T-helper 17 cell (primary cell): ENCODE measurements around the gene RALGAPA2. TPM values are rescaled to one million over a fixed set of nuclear protein-coding genes. Genes with fewer than 3 reads are reported as not detected.

Source experiments
- ATAC-seq: fragments of 150-1000 bp; cut with Tn5 transposase; 2 replicates; pipeline ENCODE4 v1.10.0; 2021; ENCODE audit warnings: mild to moderate bottlenecking, moderate library complexity
- DNase-seq, 3 donors: peaks; one replicate each; pipeline versions ENCODE4 v3.0.0 to v3.0.0-alpha.2; 2020 to 2021
- H3K9me3 ChIP-seq: one replicate; pipeline ENCODE4 v1.7.0; 2013; ENCODE audit warnings: low read length, mild to moderate bottlenecking; ENCODE audit not compliant: control insufficient read depth, poor library complexity, severe bottlenecking
- H3K27ac Mint-ChIP-seq: one replicate; pipeline ENCODE4 v1.8.0; 2022; ENCODE audit warnings: mild to moderate bottlenecking, moderate library complexity, mixed read lengths
- H3K27me3 Mint-ChIP-seq: one replicate; pipeline ENCODE4 v1.8.0; 2022; ENCODE audit warnings: mixed read lengths
- H3K36me3 Mint-ChIP-seq: one replicate; pipeline ENCODE4 v1.8.0; 2022; ENCODE audit warnings: low read depth, mixed read lengths
- H3K4me1 Mint-ChIP-seq: one replicate; pipeline ENCODE4 v1.8.0; 2022; ENCODE audit warnings: mild to moderate bottlenecking, mixed read lengths
- H3K4me3 Mint-ChIP-seq: one replicate; pipeline ENCODE4 v1.8.0; 2022; ENCODE audit warnings: mild to moderate bottlenecking, moderate library complexity, mixed read lengths
- total RNA-seq, 4 donors: library from RNA in 2 of 4; stranded (reverse) in 2 of 4; gene quantifications; one replicate each; pipeline ENCODE4 v1.2.3 and lab custom pipeline; 2022 to 2026

RALGAPA2 gene
- total RNA-seq, 2 donors from 2014 or later = 27.8 to 29.5 TPM

DNA sequence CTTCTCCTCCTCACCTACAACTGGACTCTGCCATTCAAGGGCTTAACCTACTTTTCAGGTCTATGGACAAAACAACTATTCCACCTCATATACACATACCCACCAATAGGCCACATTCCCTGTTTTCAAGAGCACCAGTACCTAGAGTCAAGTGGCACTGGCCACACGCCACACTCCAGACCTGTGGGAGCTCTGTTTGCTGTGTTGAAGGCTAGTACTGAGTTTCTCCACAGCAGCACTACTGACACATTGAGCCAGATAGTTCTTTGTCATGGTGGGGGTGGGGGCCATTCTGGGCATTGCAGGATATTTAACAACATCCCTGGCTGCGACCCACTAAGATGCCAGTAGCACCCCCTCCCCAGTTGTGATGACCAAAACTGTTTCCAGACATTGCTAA is 84.1 kb downstream of the RALGAPA2 start:
- peaks cover 10% of the 10 kb centered on the region for H3K4me1 Mint-ChIP-seq
- no peaks in the 10 kb centered on the region for H3K27me3 Mint-ChIP-seq
- H3K4me3 Mint-ChIP-seq = no peak overlapping the region
- DNase-seq = no peak
- no peaks in the 10 kb centered on the region for H3K9me3 ChIP-seq
- ATAC-seq = no peak
- H3K36me3 Mint-ChIP-seq = peaks cover 31% of the 10 kb centered on the region
- no peak overlapping the region for H3K27ac Mint-ChIP-seq

DNA sequence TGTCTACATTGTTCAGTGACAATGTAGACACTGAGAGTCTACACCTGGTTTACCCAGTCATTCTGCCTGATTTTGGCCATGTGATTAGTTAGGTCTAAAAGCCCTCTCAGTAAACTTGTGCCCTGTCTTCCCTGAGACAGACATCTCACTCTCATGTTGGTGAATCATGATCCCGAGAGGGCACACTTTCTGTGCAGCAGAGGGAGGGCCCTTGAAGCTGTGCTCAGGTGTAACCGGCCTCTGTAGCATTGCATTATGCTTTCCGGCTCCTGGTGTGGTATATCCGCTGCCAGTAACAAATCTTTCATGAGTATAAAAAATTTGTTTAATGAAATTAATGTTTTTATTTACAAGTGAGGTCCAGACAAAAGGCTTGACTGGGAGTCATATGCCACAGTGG is 85.0 kb downstream of the RALGAPA2 start:
- ATAC-seq (no peak), DNase-seq (no peak)
- Mint-ChIP-seq H3K4me3 (no peak overlapping the region), H3K36me3 (peaks cover 29% of the 10 kb centered on the region), H3K4me1 (peaks cover 10% of the 10 kb centered on the region), H3K27me3 (no peaks in the 10 kb centered on the region), H3K27ac (peak overlapping the region; percentile 6)
- no peaks in the 10 kb centered on the region for H3K9me3 ChIP-seq

DNA sequence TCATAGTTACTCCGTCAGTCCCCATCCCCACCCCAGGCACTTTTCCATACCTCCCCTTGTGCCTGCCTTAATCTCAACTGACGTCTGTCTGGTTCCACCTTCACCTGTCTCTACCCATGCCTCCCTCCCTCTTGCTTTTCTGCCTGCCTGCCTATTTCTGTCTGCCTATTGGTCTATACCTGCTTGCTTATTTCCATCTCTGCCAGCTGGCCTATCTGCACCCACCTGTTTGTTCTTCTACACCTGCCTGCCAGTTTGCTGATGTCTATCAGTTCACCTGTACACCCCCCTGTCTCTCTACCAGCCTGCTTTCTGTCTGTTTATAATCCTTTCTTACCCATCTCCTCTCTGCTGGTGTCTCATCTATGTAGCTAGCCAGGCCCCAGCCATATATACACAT is 87.5 kb downstream of the RALGAPA2 start:
- Mint-ChIP-seq H3K4me1 (peaks cover 8% of the 10 kb centered on the region), H3K4me3 (no peak overlapping the region), H3K27ac (no peak overlapping the region), H3K27me3 (no peaks in the 10 kb centered on the region), H3K36me3 (peaks cover 29% of the 10 kb centered on the region)
- no peaks in the 10 kb centered on the region for H3K9me3 ChIP-seq
- ATAC-seq (no peak), DNase-seq (no peak)

GRCh38 chr20:20621195-20621594 is 91.2 kb downstream of the RALGAPA2 start:
- Mint-ChIP-seq H3K4me1 (peaks cover 3% of the 10 kb centered on the region), H3K4me3 (no peak overlapping the region), H3K36me3 (peaks cover 11% of the 10 kb centered on the region), H3K27ac (no peak overlapping the region), H3K27me3 (no peaks in the 10 kb centered on the region)
- DNase-seq = no peak
- ATAC-seq = no peak
- no peaks in the 10 kb centered on the region for H3K9me3 ChIP-seq

DNA sequence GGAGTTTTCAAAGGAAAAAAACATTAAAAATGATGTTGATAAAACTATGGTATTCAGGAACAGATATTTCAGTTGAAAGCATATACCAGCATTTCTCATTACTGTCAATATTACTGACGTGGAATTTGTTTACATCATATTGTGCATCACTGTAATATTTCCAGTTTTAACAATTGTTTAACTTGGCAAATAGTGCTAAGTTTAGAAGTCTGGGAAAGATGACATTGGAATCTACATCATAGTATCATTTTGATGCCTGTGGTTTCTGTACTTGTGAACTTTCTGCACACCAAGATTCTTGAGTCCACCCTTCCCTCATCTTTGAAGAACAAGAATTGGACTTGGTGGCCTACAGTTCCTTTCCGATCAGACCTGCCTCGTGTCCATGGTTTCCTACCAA is 98.1 kb downstream of the RALGAPA2 start:
- no peaks in the 10 kb centered on the region for H3K27me3 Mint-ChIP-seq
- ATAC-seq (no peak), DNase-seq (no peak)
- H3K27ac Mint-ChIP-seq = peak overlapping the region; percentile 62
- peaks cover 7% of the 10 kb centered on the region for H3K4me1 Mint-ChIP-seq
- H3K36me3 Mint-ChIP-seq = peaks cover 18% of the 10 kb centered on the region
- H3K4me3 Mint-ChIP-seq = no peak overlapping the region
- H3K9me3 ChIP-seq = no peaks in the 10 kb centered on the region

DNA sequence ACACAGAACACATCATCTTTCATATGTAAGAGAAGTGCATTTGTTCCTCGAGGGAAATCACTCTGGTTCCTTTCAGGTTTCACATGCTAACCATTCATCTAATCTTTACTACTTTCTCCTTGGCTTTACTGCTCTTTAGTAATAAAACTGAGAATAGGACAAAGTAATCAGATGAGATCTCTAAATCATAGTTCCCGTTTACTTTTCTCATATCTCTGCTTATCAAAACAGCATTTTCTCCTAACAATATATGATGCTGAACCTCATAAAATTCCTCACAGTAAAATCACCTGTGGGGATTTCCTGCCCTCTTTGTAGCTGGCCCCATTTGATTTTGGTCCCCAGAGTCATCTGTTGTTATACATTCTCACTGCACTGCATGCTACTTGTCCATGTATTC is 100.2 kb downstream of the RALGAPA2 start:
- H3K27ac Mint-ChIP-seq = no peak overlapping the region
- H3K27me3 Mint-ChIP-seq = no peaks in the 10 kb centered on the region
- DNase-seq = no peak
- H3K4me3 Mint-ChIP-seq = no peak overlapping the region
- H3K9me3 ChIP-seq = no peaks in the 10 kb centered on the region
- H3K4me1 Mint-ChIP-seq = peaks cover 9% of the 10 kb centered on the region
- peaks cover 18% of the 10 kb centered on the region for H3K36me3 Mint-ChIP-seq
- no peak for ATAC-seq

DNA sequence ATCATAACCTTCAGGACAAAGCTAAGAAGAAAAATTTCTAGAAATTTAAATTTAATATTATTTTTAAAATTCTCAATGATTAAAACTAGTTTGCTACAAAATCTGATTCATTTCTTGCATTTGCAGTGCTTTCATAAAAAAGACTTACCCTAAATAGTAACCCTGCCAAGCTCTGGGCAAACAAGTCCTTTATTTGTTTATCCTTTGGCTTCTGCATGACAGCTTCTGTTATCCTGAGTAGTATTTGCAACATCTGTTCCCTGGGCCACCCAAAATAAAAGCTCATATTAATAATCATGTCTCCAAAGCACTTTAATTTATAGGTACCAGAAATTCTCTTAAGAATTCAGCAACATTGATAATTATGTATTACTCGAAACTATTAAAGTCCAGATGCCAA is 101.3 kb downstream of the RALGAPA2 start:
- peaks cover 11% of the 10 kb centered on the region for H3K4me1 Mint-ChIP-seq
- no peak overlapping the region for H3K4me3 Mint-ChIP-seq
- DNase-seq (no peak), ATAC-seq (no peak)
- H3K27me3 Mint-ChIP-seq = no peaks in the 10 kb centered on the region
- H3K36me3 Mint-ChIP-seq = peaks cover 18% of the 10 kb centered on the region
- no peak overlapping the region for H3K27ac Mint-ChIP-seq
- no peaks in the 10 kb centered on the region for H3K9me3 ChIP-seq

DNA sequence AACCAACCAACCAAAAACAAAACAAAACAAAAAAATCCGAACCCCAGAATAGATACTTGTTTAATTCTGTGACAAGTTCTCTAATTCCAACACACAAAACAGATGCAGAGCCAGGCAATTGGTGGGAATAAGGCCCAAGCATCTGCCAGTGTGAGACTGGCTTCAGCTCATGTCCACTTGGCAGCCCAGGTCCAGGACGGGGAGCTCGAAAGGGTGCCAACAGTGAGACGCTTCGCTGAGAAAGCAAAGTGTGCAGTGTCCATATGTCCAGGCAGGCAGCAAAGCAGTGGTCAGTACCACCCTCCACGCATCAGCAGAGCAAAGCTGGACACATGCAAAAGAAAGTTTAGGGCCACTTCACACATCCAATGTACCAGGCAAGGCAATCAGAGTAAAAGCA is 102.9 kb downstream of the RALGAPA2 start:
- no peaks in the 10 kb centered on the region for H3K27me3 Mint-ChIP-seq
- DNase-seq (no peak), ATAC-seq (no peak)
- H3K9me3 ChIP-seq = no peaks in the 10 kb centered on the region
- peaks cover 23% of the 10 kb centered on the region for H3K36me3 Mint-ChIP-seq
- H3K4me3 Mint-ChIP-seq = no peak overlapping the region
- H3K27ac Mint-ChIP-seq = no peak overlapping the region
- peaks cover 12% of the 10 kb centered on the region for H3K4me1 Mint-ChIP-seq

GRCh38 chr20:20608641-20609040 is 103.8 kb downstream of the RALGAPA2 start:
- ATAC-seq = no peak
- peaks cover 15% of the 10 kb centered on the region for H3K4me1 Mint-ChIP-seq
- DNase-seq = no peak
- H3K4me3 Mint-ChIP-seq = no peak overlapping the region
- no peak overlapping the region for H3K27ac Mint-ChIP-seq
- peaks cover 22% of the 10 kb centered on the region for H3K36me3 Mint-ChIP-seq
- H3K27me3 Mint-ChIP-seq = no peaks in the 10 kb centered on the region
- H3K9me3 ChIP-seq = no peaks in the 10 kb centered on the region

GRCh38 chr20:20608041-20608440 is 104.4 kb downstream of the RALGAPA2 start:
- DNase-seq = no peak
- ATAC-seq = no peak
- Mint-ChIP-seq H3K36me3 (peaks cover 19% of the 10 kb centered on the region), H3K4me1 (peaks cover 13% of the 10 kb centered on the region), H3K4me3 (no peak overlapping the region), H3K27me3 (no peaks in the 10 kb centered on the region), H3K27ac (no peak overlapping the region)
- H3K9me3 ChIP-seq = no peaks in the 10 kb centered on the region

- DNase-seq = no peak
- Mint-ChIP-seq H3K27me3 (no peaks in the 10 kb centered on the region), H3K4me1 (peaks cover 13% of the 10 kb centered on the region), H3K27ac (no peak overlapping the region), H3K4me3 (no peak overlapping the region), H3K36me3 (peaks cover 19% of the 10 kb centered on the region)
- no peak for ATAC-seq
- no peaks in the 10 kb centered on the region for H3K9me3 ChIP-seq
Measured at GRCh38 chr20:20606881-20607280, 105.6 kb downstream of the RALGAPA2 start.

- Mint-ChIP-seq H3K36me3 (peaks cover 17% of the 10 kb centered on the region), H3K27me3 (no peaks in the 10 kb centered on the region), H3K4me1 (peaks cover 10% of the 10 kb centered on the region), H3K27ac (no peak overlapping the region), H3K4me3 (no peak overlapping the region)
- ATAC-seq = no peak
- no peak for DNase-seq
- H3K9me3 ChIP-seq = no peaks in the 10 kb centered on the region
Measured at GRCh38 chr20:20606050-20606449, 106.4 kb downstream of the RALGAPA2 start.

GRCh38 chr20:20604907-20605306 is 107.5 kb downstream of the RALGAPA2 start:
- ATAC-seq (no peak), DNase-seq (no peak)
- Mint-ChIP-seq H3K36me3 (peaks cover 12% of the 10 kb centered on the region), H3K4me1 (peaks cover 10% of the 10 kb centered on the region), H3K27me3 (no peaks in the 10 kb centered on the region), H3K4me3 (no peak overlapping the region), H3K27ac (no peak overlapping the region)
- no peaks in the 10 kb centered on the region for H3K9me3 ChIP-seq

DNA sequence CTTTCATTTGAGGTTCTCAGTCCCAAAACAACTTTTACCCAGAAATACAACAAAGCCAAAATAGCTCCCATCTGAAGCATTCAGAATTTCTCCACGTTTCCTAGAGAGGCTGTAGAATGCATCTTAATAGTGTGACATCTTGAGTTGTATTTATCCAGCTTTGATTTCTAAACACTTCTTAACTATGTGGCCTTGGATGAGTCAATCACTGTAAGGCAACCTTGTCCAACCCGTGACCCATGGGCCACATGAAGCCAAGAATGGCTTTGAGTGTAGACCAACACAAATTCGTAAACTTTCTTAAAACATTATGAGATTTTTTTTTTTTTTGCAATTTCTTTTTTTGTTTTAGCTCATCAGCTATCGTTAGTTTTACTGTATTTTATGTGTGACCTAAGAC is 108.1 kb downstream of the RALGAPA2 start:
- no peak overlapping the region for H3K27ac Mint-ChIP-seq

More for the DNA sequence above, 108.1 kb downstream of the RALGAPA2 start:
- Mint-ChIP-seq H3K27me3 (no peaks in the 10 kb centered on the region), H3K4me3 (no peak overlapping the region), H3K36me3 (peaks cover 8% of the 10 kb centered on the region), H3K4me1 (peaks cover 10% of the 10 kb centered on the region)
- DNase-seq = no peak
- no peak for ATAC-seq
- H3K9me3 ChIP-seq = no peaks in the 10 kb centered on the region
